HepG2 (cell line): Measurements from ENCODE around the gene TBC1D14.

ENCODE experiments used
- AHR ChIP-seq: IDR thresholded peaks from 2 replicates; pipeline ENCODE4 v1.6.1; 2018; ENCODE audit warnings: missing genetic modification reagents, missing compliant biosample characterization
- ELF4 ChIP-seq: sonication (generic); formaldehyde crosslinking; IDR thresholded peaks from 2 replicates; pipeline ENCODE4 v1.5.0; 2020; ENCODE audit warnings: missing genetic modification reagents, mild to moderate bottlenecking, moderate library complexity, borderline replicate concordance
- MXI1 ChIP-seq: IDR thresholded peaks from 3 replicates; pipeline ENCODE4 v1.6.1; 2012; ENCODE audit warnings: low read depth, low read length, inconsistent platforms, borderline replicate concordance
- NR2F2 ChIP-seq: IDR thresholded peaks from 2 replicates; pipeline ENCODE4 v1.6.1; 2012; ENCODE audit warnings: low read depth, inconsistent platforms, borderline replicate concordance
- ZNF788 ChIP-seq: sonication (generic); formaldehyde crosslinking; IDR thresholded peaks from 2 replicates; pipeline ENCODE4 v1.5.0; 2020; ENCODE audit warnings: mild to moderate bottlenecking, missing genetic modification reagents, borderline replicate concordance

- TF ChIP-seq NR2F2 (no peak), AHR (no peak), ELF4 (no peak), ZNF788 (CRISPR knock-in tag) (no peak), MXI1 (no peak)
Measured at GRCh38 chr4:6932475-6932874, 22.8 kb downstream of the TBC1D14 start.
